ENCODE data around the gene EYS.

- TF ChIP-seq CTCF (IDR thresholded peaks at IDR 0.05) (no peak), EP300 (IDR thresholded peaks at IDR 0.05) (no peak), POLR2AphosphoS5 (IDR thresholded peaks at IDR 0.05) (no peak), POLR2A (IDR thresholded peaks at IDR 0.05; ENCODE audit: low read depth) (no peak)
Observed at GRCh38 chr6:64920257-64920656, 786.8 kb downstream of the EYS start.
